WTC11 (cell line): ENCODE results near the gene SLBP.

ENCODE experiments used
- ATF2 ChIP-seq: sonication (generic); formaldehyde crosslinking; IDR thresholded peaks from 2 replicates; pipeline ENCODE4 v1.8.1; 2022; ENCODE audit warnings: low read depth, missing genetic modification reagents, borderline replicate concordance
- CTCF ChIP-seq: fragments of 200-600 bp; IDR thresholded peaks from 2 replicates; pipeline ENCODE4 v1.8.0; 2022; ENCODE audit warnings: antibody characterized with exemption
- ETV6 ChIP-seq: sonication (generic); formaldehyde crosslinking; IDR thresholded peaks from 2 replicates; pipeline ENCODE4 v1.8.1; 2022; ENCODE audit warnings: mild to moderate bottlenecking, missing genetic modification reagents
- FOXJ3 ChIP-seq: sonication (generic); formaldehyde crosslinking; IDR thresholded peaks from 2 replicates; pipeline ENCODE4 v1.9.0; 2021; ENCODE audit warnings: missing genetic modification reagents, mild to moderate bottlenecking, borderline replicate concordance
- JUN ChIP-seq: sonication (generic); formaldehyde crosslinking; IDR thresholded peaks from 2 replicates; pipeline ENCODE4 v1.8.0; 2023; ENCODE audit warnings: mild to moderate bottlenecking, missing genetic modification reagents
- NFATC4 ChIP-seq: fragments of 250-450 bp; sonication (Bioruptor Pico); IDR thresholded peaks from 2 replicates; pipeline ENCODE4 v1.9.0; 2021; ENCODE audit warnings: mild to moderate bottlenecking
- NR1H2 ChIP-seq: sonication (generic); formaldehyde crosslinking; IDR thresholded peaks from 2 replicates; pipeline ENCODE4 v1.9.0; 2021; ENCODE audit warnings: mild to moderate bottlenecking, moderate library complexity, missing genetic modification reagents
- STAT6 ChIP-seq: sonication (generic); formaldehyde crosslinking; conservative IDR thresholded peaks from 2 replicates; pipeline ENCODE4 v1.8.1; 2023; ENCODE audit warnings: mild to moderate bottlenecking, low read depth, missing genetic modification reagents, moderate library complexity
- TEAD1 ChIP-seq: sonication (generic); formaldehyde crosslinking; IDR thresholded peaks from 2 replicates; pipeline ENCODE4 v1.8.0; 2022; ENCODE audit warnings: mild to moderate bottlenecking, missing genetic modification reagents
- ZBTB43 ChIP-seq: sonication (generic); formaldehyde crosslinking; IDR thresholded peaks from 2 replicates; pipeline ENCODE4 v1.8.1; 2023; ENCODE audit warnings: mild to moderate bottlenecking, missing genetic modification reagents
- ZNF219 ChIP-seq: sonication (generic); formaldehyde crosslinking; IDR thresholded peaks from 2 replicates; pipeline ENCODE4 v1.8.0; 2023; ENCODE audit warnings: missing genetic modification reagents, mild to moderate bottlenecking, borderline replicate concordance
- ZNF232 ChIP-seq: sonication (generic); formaldehyde crosslinking; IDR thresholded peaks from 2 replicates; pipeline ENCODE4 v1.8.0; 2022; ENCODE audit warnings: mild to moderate bottlenecking, missing genetic modification reagents
- ZNF317 ChIP-seq: sonication (generic); formaldehyde crosslinking; IDR thresholded peaks from 2 replicates; pipeline ENCODE4 v1.8.1; 2023; ENCODE audit warnings: low read depth, mild to moderate bottlenecking, moderate library complexity, missing genetic modification reagents, borderline replicate concordance

GRCh38 chr4:1743975-1744374 lies 31.9 kb upstream of the SLBP start:
- TF ChIP-seq TEAD1 (CRISPR knock-in tag) (no peak), FOXJ3 (no peak), ZNF232 (CRISPR knock-in tag) (no peak), CTCF (no peak), ZNF219 (no peak), ZNF317 (no peak), NR1H2 (no peak), JUN (CRISPR knock-in tag) (no peak), ETV6 (CRISPR knock-in tag) (no peak), STAT6 (CRISPR knock-in tag) (no peak), ZBTB43 (CRISPR knock-in tag) (no peak), NFATC4 (CRISPR knock-in tag) (no peak), ATF2 (no peak)
